ENCODE measurements around the gene AK3. TPM values are rescaled to one million over a fixed set of nuclear protein-coding genes. Genes with fewer than 3 reads are reported as not detected.

Gene AK3
- total RNA-seq, 1 experiment from 2014 or later = 15.9 TPM

DNA sequence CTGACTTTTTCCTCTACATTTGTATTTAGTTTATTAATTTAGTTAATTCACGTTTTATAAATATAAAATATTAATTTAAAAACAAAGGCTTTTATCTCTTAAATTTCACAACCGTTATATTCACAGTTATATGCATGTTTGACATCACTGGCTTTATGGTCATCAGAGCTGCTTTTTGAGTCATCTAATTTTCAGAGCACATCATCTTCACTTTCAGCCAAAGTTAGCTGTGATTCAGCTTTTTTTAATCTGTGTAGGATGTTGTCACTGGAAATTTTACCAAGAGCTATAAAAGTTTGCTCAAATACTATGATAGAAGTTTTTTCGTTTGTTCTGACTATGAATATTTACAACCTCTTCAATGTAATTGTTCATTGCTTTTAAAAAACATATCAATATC, 49.2 kb downstream of the AK3 start:
- ATAC-seq = no peak
- Histone ChIP-seq H3K36me3 (ENCODE audit: control insufficient read depth, insufficient read depth, low read length) (no peaks in the 10 kb centered on the region), H3K4me1 (ENCODE audit: control insufficient read depth, insufficient read depth, low read length) (no peaks in the 10 kb centered on the region), H3K27ac (ENCODE audit: low read length) (no peak overlapping the region), H3K9me3 (ENCODE audit: control insufficient read depth, insufficient read depth, low read depth, low read length) (no peaks in the 10 kb centered on the region), H3K27me3 (ENCODE audit: control insufficient read depth, insufficient read depth, low read length) (no peaks in the 10 kb centered on the region), H3K4me3 (ENCODE audit: low read depth in 2 of 2, low read length in 2 of 2) (no peak overlapping the region)
- ChIA-PET POLR2A (no interaction called here), CTCF (no interaction called here)
- in situ Hi-C loops (cut with HindIII; ENCODE audit: low pct_unique_long_range_greater_than_20kb, low sequenced_read_pairs) = no loop called here
- BruUV-seq (replicated peaks) = no TSS peak
- no peak for DNase-seq (ENCODE audit: low read depth, low spot score)
- intact Hi-C loops (cut with micrococcal nuclease; ENCODE audit: unreplicated experiment) = no loop called here
- TF ChIP-seq TCF7L2 (IDR thresholded peaks at IDR 0.05; ENCODE audit: low read depth, low read length) = no peak
- no peak for TF ChIP-seq POLR2AphosphoS5 (IDR thresholded peaks at IDR 0.05; ENCODE audit: low read depth, low read length)
- TF ChIP-seq, protein P1, sequence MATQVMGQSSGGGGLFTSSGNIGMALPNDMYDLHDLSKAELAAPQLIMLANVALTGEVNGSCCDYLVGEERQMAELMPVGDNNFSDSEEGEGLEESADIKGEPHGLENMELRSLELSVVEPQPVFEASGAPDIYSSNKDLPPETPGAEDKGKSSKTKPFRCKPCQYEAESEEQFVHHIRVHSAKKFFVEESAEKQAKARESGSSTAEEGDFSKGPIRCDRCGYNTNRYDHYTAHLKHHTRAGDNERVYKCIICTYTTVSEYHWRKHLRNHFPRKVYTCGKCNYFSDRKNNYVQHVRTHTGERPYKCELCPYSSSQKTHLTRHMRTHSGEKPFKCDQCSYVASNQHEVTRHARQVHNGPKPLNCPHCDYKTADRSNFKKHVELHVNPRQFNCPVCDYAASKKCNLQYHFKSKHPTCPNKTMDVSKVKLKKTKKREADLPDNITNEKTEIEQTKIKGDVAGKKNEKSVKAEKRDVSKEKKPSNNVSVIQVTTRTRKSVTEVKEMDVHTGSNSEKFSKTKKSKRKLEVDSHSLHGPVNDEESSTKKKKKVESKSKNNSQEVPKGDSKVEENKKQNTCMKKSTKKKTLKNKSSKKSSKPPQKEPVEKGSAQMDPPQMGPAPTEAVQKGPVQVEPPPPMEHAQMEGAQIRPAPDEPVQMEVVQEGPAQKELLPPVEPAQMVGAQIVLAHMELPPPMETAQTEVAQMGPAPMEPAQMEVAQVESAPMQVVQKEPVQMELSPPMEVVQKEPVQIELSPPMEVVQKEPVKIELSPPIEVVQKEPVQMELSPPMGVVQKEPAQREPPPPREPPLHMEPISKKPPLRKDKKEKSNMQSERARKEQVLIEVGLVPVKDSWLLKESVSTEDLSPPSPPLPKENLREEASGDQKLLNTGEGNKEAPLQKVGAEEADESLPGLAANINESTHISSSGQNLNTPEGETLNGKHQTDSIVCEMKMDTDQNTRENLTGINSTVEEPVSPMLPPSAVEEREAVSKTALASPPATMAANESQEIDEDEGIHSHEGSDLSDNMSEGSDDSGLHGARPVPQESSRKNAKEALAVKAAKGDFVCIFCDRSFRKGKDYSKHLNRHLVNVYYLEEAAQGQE (IDR thresholded peaks at IDR 0.05; ENCODE audit: insufficient read depth in 1 of 2, low read depth in 2 of 2, low read length in 1 of 2) = no peak
- TF ChIP-seq SIN3A (IDR thresholded peaks at IDR 0.05; ENCODE audit: borderline replicate concordance, insufficient read depth, low read depth, low read length) = no peak
- TF ChIP-seq, protein P2, sequence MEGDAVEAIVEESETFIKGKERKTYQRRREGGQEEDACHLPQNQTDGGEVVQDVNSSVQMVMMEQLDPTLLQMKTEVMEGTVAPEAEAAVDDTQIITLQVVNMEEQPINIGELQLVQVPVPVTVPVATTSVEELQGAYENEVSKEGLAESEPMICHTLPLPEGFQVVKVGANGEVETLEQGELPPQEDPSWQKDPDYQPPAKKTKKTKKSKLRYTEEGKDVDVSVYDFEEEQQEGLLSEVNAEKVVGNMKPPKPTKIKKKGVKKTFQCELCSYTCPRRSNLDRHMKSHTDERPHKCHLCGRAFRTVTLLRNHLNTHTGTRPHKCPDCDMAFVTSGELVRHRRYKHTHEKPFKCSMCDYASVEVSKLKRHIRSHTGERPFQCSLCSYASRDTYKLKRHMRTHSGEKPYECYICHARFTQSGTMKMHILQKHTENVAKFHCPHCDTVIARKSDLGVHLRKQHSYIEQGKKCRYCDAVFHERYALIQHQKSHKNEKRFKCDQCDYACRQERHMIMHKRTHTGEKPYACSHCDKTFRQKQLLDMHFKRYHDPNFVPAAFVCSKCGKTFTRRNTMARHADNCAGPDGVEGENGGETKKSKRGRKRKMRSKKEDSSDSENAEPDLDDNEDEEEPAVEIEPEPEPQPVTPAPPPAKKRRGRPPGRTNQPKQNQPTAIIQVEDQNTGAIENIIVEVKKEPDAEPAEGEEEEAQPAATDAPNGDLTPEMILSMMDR (IDR thresholded peaks at IDR 0.05) = no peak

DNA sequence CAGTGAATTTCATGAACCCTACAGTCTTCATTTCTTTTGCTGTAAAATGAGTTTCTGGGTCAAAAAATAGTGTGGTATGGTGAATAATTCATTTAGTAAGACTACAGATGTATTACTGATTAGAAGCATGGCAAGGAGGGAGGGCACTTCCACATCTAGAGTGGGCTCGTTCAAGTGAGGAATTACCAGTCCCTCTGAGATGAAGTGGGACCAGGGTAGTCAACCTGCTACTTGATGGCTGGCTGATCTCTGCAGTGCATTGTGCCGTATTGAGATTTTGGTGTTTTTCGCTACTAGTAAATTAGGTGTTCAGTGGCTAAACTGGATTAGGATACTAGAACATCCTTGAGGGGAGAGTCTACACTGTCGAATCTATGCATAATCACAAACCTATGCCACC, 50.9 kb downstream of the AK3 start:
- no peaks in the 10 kb centered on the region for H3K36me3 ChIP-seq (ENCODE audit: control insufficient read depth, insufficient read depth, low read length)
- CTCF ChIA-PET = no interaction called here
- no peak for TF ChIP-seq SIN3A (IDR thresholded peaks at IDR 0.05; ENCODE audit: borderline replicate concordance, insufficient read depth, low read depth, low read length)
- TF ChIP-seq, protein P2 (IDR thresholded peaks at IDR 0.05) = no peak
- no peak for TF ChIP-seq TCF7L2 (IDR thresholded peaks at IDR 0.05; ENCODE audit: low read depth, low read length)
- TF ChIP-seq, protein P1 (IDR thresholded peaks at IDR 0.05; ENCODE audit: insufficient read depth in 1 of 2, low read depth in 2 of 2, low read length in 1 of 2) = no peak
- no peak for TF ChIP-seq POLR2AphosphoS5 (IDR thresholded peaks at IDR 0.05; ENCODE audit: low read depth, low read length)
- POLR2A ChIA-PET = no interaction called here
- DNase-seq (ENCODE audit: low read depth, low spot score) (no peak), ATAC-seq (no peak)
- intact Hi-C loops (cut with micrococcal nuclease; ENCODE audit: unreplicated experiment) (no loop called here), in situ Hi-C loops (cut with HindIII; ENCODE audit: low pct_unique_long_range_greater_than_20kb, low sequenced_read_pairs) (no loop called here)
- H3K27me3 ChIP-seq (ENCODE audit: control insufficient read depth, insufficient read depth, low read length) = no peaks in the 10 kb centered on the region
- no peaks in the 10 kb centered on the region for H3K9me3 ChIP-seq (ENCODE audit: control insufficient read depth, insufficient read depth, low read depth, low read length)
- no peaks in the 10 kb centered on the region for H3K4me1 ChIP-seq (ENCODE audit: control insufficient read depth, insufficient read depth, low read length)
- H3K27ac ChIP-seq (ENCODE audit: low read length) = no peak overlapping the region
- no peak overlapping the region for H3K4me3 ChIP-seq (ENCODE audit: low read depth in 2 of 2, low read length in 2 of 2)
- BruUV-seq (replicated peaks) = no TSS peak

Measured in Panc1 (cell line).